Ascending aorta (tissue), 2 donors: Measurements from ENCODE around the gene KLHL6. TPM values are rescaled to one million over a fixed set of nuclear protein-coding genes. Genes with fewer than 3 reads are reported as not detected.

Experiments used
- DNase-seq, 2 donors: peaks; one replicate each; pipeline ENCODE4 v3.0.0-alpha.2; 2019; ENCODE audit warnings: low spot score in 2 of 2
- H3K27ac ChIP-seq, 2 donors: fragments of 200-600 bp; sonication (generic); one replicate each; pipeline ENCODE4 v1.5.1; 2016 to 2017; ENCODE audit warnings: mild to moderate bottlenecking in 1 of 2
- H3K27me3 ChIP-seq: fragments of 200-600 bp; sonication (generic); one replicate; pipeline ENCODE4 v1.5.1; 2017
- H3K36me3 ChIP-seq, 2 donors: fragments of 200-600 bp; sonication (generic); one replicate each; pipeline ENCODE4 v1.5.1; 2016
- H3K4me1 ChIP-seq, 2 donors: fragments of 200-600 bp; sonication (generic); one replicate each; pipeline ENCODE4 v1.5.1; 2016 to 2017; ENCODE audit warnings: mild to moderate bottlenecking in 1 of 2
- H3K4me3 ChIP-seq, 2 donors: fragments of 200-600 bp; sonication (generic); one replicate each; pipeline ENCODE4 v1.5.1; 2016 to 2017; ENCODE audit warnings: mild to moderate bottlenecking in 1 of 2
- H3K9me3 ChIP-seq, 2 donors: fragments of 200-600 bp; sonication (generic); one replicate each; pipeline ENCODE4 v1.5.1; 2016
- CTCF ChIP-seq, 3 experiments: fragments of 200-600 bp in 2 of 3; fragments of 450-650 bp in 1 of 3; sonication (generic) in 2 of 3; IDR thresholded peaks; one replicate each; pipeline ENCODE4 v1.5.1; 2016 to 2019; ENCODE audit warnings: antibody characterized with exemption in 3 of 3, mild to moderate bottlenecking in 1 of 3, moderate library complexity in 1 of 3
- intact Hi-C: fragments of 100-400 bp; cut with DNase I; formaldehyde crosslinking; loops from one replicate; pipeline ENCODE4 v1.15.1; 2023
- total RNA-seq: library from RNA; depleted of rRNA; stranded (reverse); fragments of >200 nt; gene quantifications from one replicate; pipeline ENCODE4 v1.1.0, GENCODE V29; 2016

KLHL6 gene
- total RNA-seq, 1 donor from 2014 or later = 1.5 TPM

GRCh38 chr3:183551930-183552329 is 3.6 kb downstream of the KLHL6 start:
- no peak overlapping the region for H3K27ac ChIP-seq
- H3K9me3 ChIP-seq = no peaks in the 10 kb centered on the region
- no peak for TF ChIP-seq CTCF (IDR thresholded peaks at IDR 0.05)
- H3K27me3 ChIP-seq = no peaks in the 10 kb centered on the region
- H3K4me1 ChIP-seq = no peaks in the 10 kb centered on the region
- no peak for DNase-seq
- intact Hi-C loops = no loop called here
- H3K36me3 ChIP-seq = no peaks in the 10 kb centered on the region
- no peak overlapping the region for H3K4me3 ChIP-seq

GRCh38 chr3:183548262-183548769 is 7.2 kb downstream of the KLHL6 start:
- H3K4me3 ChIP-seq = no peak overlapping the region
- H3K27ac ChIP-seq = no peak overlapping the region
- H3K4me1 ChIP-seq = no peaks in the 10 kb centered on the region
- DNase-seq = no peak
- H3K36me3 ChIP-seq = no peaks in the 10 kb centered on the region
- no peak for TF ChIP-seq CTCF (IDR thresholded peaks at IDR 0.05)
- H3K27me3 ChIP-seq = no peaks in the 10 kb centered on the region
- intact Hi-C loops = no loop called here
- no peaks in the 10 kb centered on the region for H3K9me3 ChIP-seq

GRCh38 chr3:183546625-183547024 is 8.9 kb downstream of the KLHL6 start:
- no peak overlapping the region for H3K27ac ChIP-seq
- no peak for DNase-seq
- intact Hi-C loops = no loop called here
- H3K4me1 ChIP-seq = no peaks in the 10 kb centered on the region
- H3K36me3 ChIP-seq = no peaks in the 10 kb centered on the region
- TF ChIP-seq CTCF (IDR thresholded peaks at IDR 0.05) = no peak
- H3K9me3 ChIP-seq = no peaks in the 10 kb centered on the region
- no peak overlapping the region for H3K4me3 ChIP-seq
- H3K27me3 ChIP-seq = no peaks in the 10 kb centered on the region

GRCh38 chr3:183545708-183546107 is 9.8 kb downstream of the KLHL6 start:
- Histone ChIP-seq H3K9me3 (no peaks in the 10 kb centered on the region), H3K27me3 (no peaks in the 10 kb centered on the region), H3K4me1 (no peaks in the 10 kb centered on the region), H3K4me3 (no peak overlapping the region), H3K27ac (no peak overlapping the region), H3K36me3 (no peaks in the 10 kb centered on the region)
- no peak for TF ChIP-seq CTCF (IDR thresholded peaks at IDR 0.05)
- no peak for DNase-seq
- intact Hi-C loops = no loop called here

GRCh38 chr3:183542355-183542754 is 13.2 kb downstream of the KLHL6 start:
- no peaks in the 10 kb centered on the region for H3K9me3 ChIP-seq
- intact Hi-C loops = no loop called here
- no peaks in the 10 kb centered on the region for H3K36me3 ChIP-seq
- TF ChIP-seq CTCF (IDR thresholded peaks at IDR 0.05) = no peak
- H3K4me3 ChIP-seq = no peak overlapping the region
- H3K27ac ChIP-seq = no peak overlapping the region
- H3K4me1 ChIP-seq = no peaks in the 10 kb centered on the region
- no peak for DNase-seq
- no peaks in the 10 kb centered on the region for H3K27me3 ChIP-seq

GRCh38 chr3:183541738-183542137 is 13.8 kb downstream of the KLHL6 start:
- intact Hi-C loops = no loop called here
- TF ChIP-seq CTCF (IDR thresholded peaks at IDR 0.05) = no peak

More at GRCh38 chr3:183541738-183542137, 13.8 kb downstream of the KLHL6 start:
- Histone ChIP-seq H3K27me3 (no peaks in the 10 kb centered on the region), H3K9me3 (no peaks in the 10 kb centered on the region), H3K36me3 (no peaks in the 10 kb centered on the region), H3K4me1 (no peaks in the 10 kb centered on the region), H3K4me3 (no peak overlapping the region), H3K27ac (no peak overlapping the region)
- no peak for DNase-seq
